Liver (tissue), 9 donors: ENCODE measurements around the gene RIC3. TPM values are rescaled to one million over a fixed set of nuclear protein-coding genes. Genes with fewer than 3 reads are reported as not detected.

Experiments
- DNase-seq: peaks from one replicate; pipeline ENCODE4 v3.0.0-alpha.2; 2017; ENCODE audit warnings: low spot score
- H3K27ac ChIP-seq, 2 donors: one replicate each; pipeline ENCODE4 v1.7.0; 2013; ENCODE audit warnings: inconsistent platforms in 2 of 2, low read length in 2 of 2, control low read depth in 1 of 2, low read depth in 1 of 2, mild to moderate bottlenecking in 1 of 2
- H3K27me3 ChIP-seq, 4 donors: one replicate each; pipeline versions ENCODE4 v1.6.1 to v1.7.0; 2013; ENCODE audit warnings: low read length in 3 of 4, inconsistent platforms in 1 of 4, mild to moderate bottlenecking in 1 of 4, moderate library complexity in 1 of 4; ENCODE audit not compliant: control insufficient read depth in 4 of 4, insufficient read depth in 4 of 4
- H3K36me3 ChIP-seq, 4 donors: one replicate each; pipeline versions ENCODE4 v1.6.1 to v1.7.0; 2013; ENCODE audit warnings: low read length in 3 of 4, mild to moderate bottlenecking in 3 of 4, low read depth in 1 of 4, moderate library complexity in 1 of 4; ENCODE audit not compliant: control insufficient read depth in 4 of 4, insufficient read depth in 3 of 4
- H3K4me1 ChIP-seq, 4 donors: one replicate each; pipeline versions ENCODE4 v1.6.1 to v1.7.0; 2013; ENCODE audit warnings: low read length in 3 of 4, mild to moderate bottlenecking in 3 of 4, moderate library complexity in 1 of 4; ENCODE audit not compliant: control insufficient read depth in 4 of 4, insufficient read depth in 4 of 4
- H3K4me3 ChIP-seq, 3 donors: one replicate each; pipeline versions ENCODE4 v1.6.1 to v1.7.0; 2013; ENCODE audit warnings: low read length in 3 of 3, control low read depth in 1 of 3, low read depth in 1 of 3, mild to moderate bottlenecking in 1 of 3
- H3K9ac ChIP-seq, 2 donors: one replicate each; pipeline ENCODE4 v1.7.0; 2013; ENCODE audit warnings: low read length in 2 of 2, mild to moderate bottlenecking in 2 of 2, moderate library complexity in 2 of 2, control low read depth in 1 of 2, low read depth in 1 of 2
- H3K9me3 ChIP-seq, 4 donors: one replicate each; pipeline versions ENCODE4 v1.6.1 to v1.7.0; 2013; ENCODE audit warnings: low read length in 3 of 4; ENCODE audit not compliant: control insufficient read depth in 4 of 4
- ATF3 ChIP-seq: IDR thresholded peaks from 2 replicates; pipeline ENCODE4 v1.6.1; 2016; ENCODE audit warnings: antibody characterized with exemption
- CTCF ChIP-seq: fragments of 150-350 bp; IDR thresholded peaks from 2 replicates; pipeline ENCODE4 v1.5.1; 2017; ENCODE audit warnings: improper control_type of control experiment, low read depth, low read length; ENCODE audit not compliant: missing input control
- EGR1 ChIP-seq, 2 donors: IDR thresholded peaks; 2 replicates each; pipeline ENCODE4 v1.6.1; 2016 to 2018; ENCODE audit warnings: antibody characterized with exemption in 2 of 2, low read depth in 2 of 2
- FOXA1 ChIP-seq: IDR thresholded peaks from 2 replicates; pipeline ENCODE4 v1.6.1; 2016; ENCODE audit warnings: antibody characterized with exemption
- FOXA2 ChIP-seq: IDR thresholded peaks from 2 replicates; pipeline ENCODE4 v1.6.1; 2016; ENCODE audit warnings: antibody characterized with exemption
- HNF4A ChIP-seq, 2 donors: conservative IDR thresholded peaks; 2 replicates each; pipeline ENCODE4 v1.6.1; 2016; ENCODE audit warnings: antibody characterized with exemption in 2 of 2, mild to moderate bottlenecking in 2 of 2
- MAX ChIP-seq: IDR thresholded peaks from 2 replicates; pipeline ENCODE4 v1.6.1; 2016; ENCODE audit warnings: antibody characterized with exemption
- NR2F2 ChIP-seq: IDR thresholded peaks from 2 replicates; pipeline ENCODE4 v1.6.1; 2016; ENCODE audit warnings: antibody characterized with exemption
- RAD21 ChIP-seq, 2 donors: IDR thresholded peaks; 2 replicates each; pipeline ENCODE4 v1.6.1; 2016; ENCODE audit warnings: antibody characterized with exemption in 2 of 2, mild to moderate bottlenecking in 2 of 2
- REST ChIP-seq: IDR thresholded peaks from 2 replicates; pipeline ENCODE4 v1.6.1; 2016; ENCODE audit warnings: antibody characterized with exemption, mild to moderate bottlenecking
- YY1 ChIP-seq: IDR thresholded peaks from 2 replicates; pipeline ENCODE4 v1.6.1; 2016; ENCODE audit warnings: antibody characterized with exemption, mild to moderate bottlenecking
- WGBS: extraction: QIAGEN DNeasy Blood & Tissue Kit; methylation state at CpG from one replicate; pipeline ENCODE4 v1.1.7; 2013; 5-methylcytosine and 5-hydroxymethylcytosine counted together
- polyA plus RNA-seq, 2 donors: library from polyadenylated mRNA; stranded (reverse) in 1 of 2; unstranded in 1 of 2; fragments of 200-250 nt in 1 of 2; fragments of >200 nt in 1 of 2; fragmentation: Nextera tagmentation in 1 of 2; extraction: Ambion mirVana in 1 of 2; gene quantifications; one replicate each; pipeline versions ENCODE4 v1.2.1 to v1.2.3, GENCODE V29; 2013 to 2015
- total RNA-seq, 2 donors: library from RNA; depleted of rRNA; stranded (reverse); fragments of >200 nt; gene quantifications; one replicate each; pipeline ENCODE4 v1.2.3, GENCODE V29; 2014
- TF ChIP-seq, protein P1 (sequence below): IDR thresholded peaks from 2 replicates; pipeline ENCODE4 v1.6.1; 2016; ENCODE audit warnings: antibody characterized with exemption
- donor health status: healthy.
- donor health status: healthy.
- donor health status: healthy.
- donor health status: healthy.
- donor health status: healthy.

RIC3 gene
- total and polyA plus RNA-seq, 4 donors = 0.89 to 9.8 (median 4.5) TPM

DNA sequence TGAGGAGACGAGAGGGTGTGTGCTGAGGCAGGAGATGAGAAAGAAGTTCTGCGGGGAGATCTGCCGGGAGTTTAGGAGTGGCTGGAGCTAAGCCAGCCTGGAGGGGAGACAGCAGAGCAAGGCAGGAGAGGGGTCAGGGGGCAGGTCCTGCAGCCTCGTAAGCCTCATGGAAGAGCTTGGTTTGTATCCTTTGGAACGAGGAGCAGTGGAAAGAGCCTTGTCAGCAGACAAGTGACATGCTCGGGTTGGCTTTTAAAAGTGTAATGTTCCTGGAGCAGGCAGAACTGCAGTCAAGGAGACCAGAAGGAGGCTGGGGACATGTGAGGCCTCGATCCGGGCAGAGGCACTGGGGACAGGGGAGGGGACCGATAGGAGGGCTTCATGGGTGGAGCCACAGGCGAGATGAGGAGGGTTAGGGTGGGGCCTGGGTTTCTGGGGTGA is 109.2 kb downstream of the RIC3 start:
- Histone ChIP-seq H3K4me1 (peaks cover 0 to 5% (median 0%) of the 10 kb centered on the region in 4 donors), H3K27me3 (no peaks in the 10 kb centered on the region), H3K36me3 (no peaks in the 10 kb centered on the region), H3K4me3 (no peak overlapping the region), H3K9ac (no peak overlapping the region), H3K27ac (no peak overlapping the region), H3K9me3 (no peaks in the 10 kb centered on the region)
- TF ChIP-seq YY1 = no peak
- no peak for TF ChIP-seq FOXA1
- no peak for TF ChIP-seq RAD21 (IDR thresholded peaks at IDR 0.05)
- TF ChIP-seq, protein P1, sequence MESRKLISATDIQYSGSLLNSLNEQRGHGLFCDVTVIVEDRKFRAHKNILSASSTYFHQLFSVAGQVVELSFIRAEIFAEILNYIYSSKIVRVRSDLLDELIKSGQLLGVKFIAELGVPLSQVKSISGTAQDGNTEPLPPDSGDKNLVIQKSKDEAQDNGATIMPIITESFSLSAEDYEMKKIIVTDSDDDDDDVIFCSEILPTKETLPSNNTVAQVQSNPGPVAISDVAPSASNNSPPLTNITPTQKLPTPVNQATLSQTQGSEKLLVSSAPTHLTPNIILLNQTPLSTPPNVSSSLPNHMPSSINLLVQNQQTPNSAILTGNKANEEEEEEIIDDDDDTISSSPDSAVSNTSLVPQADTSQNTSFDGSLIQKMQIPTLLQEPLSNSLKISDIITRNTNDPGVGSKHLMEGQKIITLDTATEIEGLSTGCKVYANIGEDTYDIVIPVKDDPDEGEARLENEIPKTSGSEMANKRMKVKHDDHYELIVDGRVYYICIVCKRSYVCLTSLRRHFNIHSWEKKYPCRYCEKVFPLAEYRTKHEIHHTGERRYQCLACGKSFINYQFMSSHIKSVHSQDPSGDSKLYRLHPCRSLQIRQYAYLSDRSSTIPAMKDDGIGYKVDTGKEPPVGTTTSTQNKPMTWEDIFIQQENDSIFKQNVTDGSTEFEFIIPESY = no peak
- no peak for TF ChIP-seq CTCF
- no peak for TF ChIP-seq EGR1 (IDR thresholded peaks at IDR 0.05; ENCODE audit: low read depth in 2 of 2)
- peak; percentile 57 for TF ChIP-seq NR2F2
- TF ChIP-seq REST = no peak
- no peak for TF ChIP-seq MAX
- peak; percentile 22 for DNase-seq
- 63% methylated on average over 10 of the region's 10 CpGs for WGBS

GRCh38 chr11:8059030-8059429 is 109.8 kb downstream of the RIC3 start:
- WGBS = 90% methylated on average over 8 of the region's 8 CpGs
- TF ChIP-seq FOXA2 (no peak), ATF3 (no peak), REST (no peak), HNF4A (conservative IDR thresholded peaks at IDR 0.05) (no peak), NR2F2 (no peak), EGR1 (IDR thresholded peaks at IDR 0.05; ENCODE audit: low read depth in 2 of 2) (no peak)
- TF ChIP-seq, protein P1 = no peak
- H3K4me3 ChIP-seq = no peak overlapping the region
- no peak overlapping the region for H3K9ac ChIP-seq
- no peaks in the 10 kb centered on the region for H3K9me3 ChIP-seq
- no peak for DNase-seq
- H3K27ac ChIP-seq = no peak overlapping the region
- H3K36me3 ChIP-seq = no peaks in the 10 kb centered on the region
- H3K27me3 ChIP-seq = no peaks in the 10 kb centered on the region
- peaks cover 0 to 5% (median 0%) of the 10 kb centered on the region in 4 donors for H3K4me1 ChIP-seq
